Neural cell (in vitro differentiated cells): ENCODE results near the gene RELA. TPM values are rescaled to one million over a fixed set of nuclear protein-coding genes. Genes with fewer than 3 reads are reported as not detected.
"Not testable (repeated sequence)": the region's sequence is repeated elsewhere in the genome, so short reads cannot be mapped to it uniquely, and the experiment has no call there.

Experiments
- H2AFZ ChIP-seq: fragments of 200-600, 300-800 bp; sonication (generic), shearing (Covaris generic); 2 replicates; pipeline ENCODE4 v1.6.0; 2014; ENCODE audit warnings: low read depth, mild to moderate bottlenecking, antibody characterized with exemption, low read length, moderate library complexity
- H3F3A ChIP-seq: fragments of 200-600 bp; shearing (Covaris generic); 2 replicates; pipeline ENCODE4 v1.6.1; 2016; ENCODE audit warnings: mild to moderate bottlenecking, moderate library complexity, mixed read lengths, antibody characterized with exemption, low read length; ENCODE audit not compliant: insufficient read depth, poor library complexity, severe bottlenecking
- H3K27ac ChIP-seq: fragments of 200-600, 300-800 bp; sonication (generic), shearing (Covaris generic); 2 replicates; pipeline ENCODE4 v1.5.1; 2014; ENCODE audit warnings: mild to moderate bottlenecking, low read length, moderate library complexity
- H3K27me3 ChIP-seq: fragments of 300-800, 200-600 bp; sonication (generic), shearing (Covaris generic); 2 replicates; pipeline ENCODE4 v1.6.0; 2014; ENCODE audit warnings: mild to moderate bottlenecking, low read depth, low read length, moderate library complexity; ENCODE audit not compliant: insufficient read depth
- H3K36me3 ChIP-seq: fragments of 300-800, 200-600 bp; sonication (generic), shearing (Covaris generic); 2 replicates; pipeline ENCODE4 v1.5.1; 2014; ENCODE audit warnings: mild to moderate bottlenecking, antibody characterized with exemption, low read length, moderate library complexity; ENCODE audit not compliant: insufficient read depth
- H3K4me2 ChIP-seq: fragments of 300-800, 200-600 bp; sonication (generic), shearing (Covaris generic); 2 replicates; pipeline ENCODE4 v1.6.0; 2014; ENCODE audit warnings: mild to moderate bottlenecking, low read length
- H3K4me3 ChIP-seq: fragments of 300-800, 200-600 bp; sonication (generic), shearing (Covaris generic); 2 replicates; pipeline ENCODE4 v1.5.1; 2014; ENCODE audit warnings: mild to moderate bottlenecking, low read length, moderate library complexity
- H3K79me2 ChIP-seq: fragments of 200-600 bp; shearing (Covaris generic); replicated peaks from 2 replicates; pipeline ENCODE4 v1.6.0; 2014; ENCODE audit warnings: mild to moderate bottlenecking, low read length, moderate library complexity; ENCODE audit not compliant: insufficient read depth
- H3K9ac ChIP-seq: fragments of 300-800, 200-600 bp; sonication (generic), shearing (Covaris generic); 2 replicates; pipeline ENCODE4 v1.6.1; 2016; ENCODE audit warnings: mild to moderate bottlenecking, low read length, mixed read lengths
- H3K9me2 ChIP-seq: fragments of 200-600 bp; shearing (Covaris generic); 2 replicates; pipeline ENCODE4 v1.6.1; 2016; ENCODE audit warnings: mild to moderate bottlenecking, low read length, mixed read lengths; ENCODE audit not compliant: insufficient read depth
- H3K9me3 ChIP-seq: fragments of 200-600, 300-800 bp; sonication (generic), shearing (Covaris generic); 2 replicates; pipeline ENCODE4 v1.6.1; 2016; ENCODE audit warnings: mild to moderate bottlenecking, mixed run types, low read length, moderate library complexity, mixed read lengths
- H4K20me1 ChIP-seq: fragments of 200-600 bp; shearing (Covaris generic); 2 replicates; pipeline ENCODE4 v1.6.1; 2016; ENCODE audit warnings: mild to moderate bottlenecking, mixed run types; ENCODE audit not compliant: insufficient read depth
- CTCF ChIP-seq: fragments of 450-650 bp; IDR thresholded peaks from 2 replicates; pipeline ENCODE4 v1.5.1; 2014; ENCODE audit warnings: antibody characterized with exemption, mild to moderate bottlenecking, moderate library complexity; ENCODE audit not compliant: poor library complexity, severe bottlenecking
- EP300 ChIP-seq: fragments of 450-650 bp; conservative IDR thresholded peaks from 2 replicates; pipeline ENCODE4 v1.6.1; 2014; ENCODE audit warnings: antibody characterized with exemption, mild to moderate bottlenecking, moderate library complexity; ENCODE audit not compliant: poor library complexity, severe bottlenecking
- EZH2 ChIP-seq: fragments of 200-600, 300-800 bp; shearing (Covaris generic), sonication (generic); IDR thresholded peaks from 2 replicates; pipeline ENCODE4 v1.6.1; 2014; ENCODE audit warnings: antibody characterized with exemption, low read length, borderline replicate concordance, mild to moderate bottlenecking; ENCODE audit not compliant: insufficient read depth, poor library complexity, severe bottlenecking
- MXI1 ChIP-seq: fragments of 450-650 bp; conservative IDR thresholded peaks from 2 replicates; pipeline ENCODE4 v1.6.1; 2014; ENCODE audit warnings: antibody characterized with exemption, mild to moderate bottlenecking; ENCODE audit not compliant: poor library complexity, severe bottlenecking
- POLR2AphosphoS5 ChIP-seq: IDR thresholded peaks from 2 replicates; pipeline ENCODE4 v1.6.1; 2012
- RAD21 ChIP-seq: fragments of 450-650 bp; conservative IDR thresholded peaks from 2 replicates; pipeline ENCODE4 v1.6.1; 2014; ENCODE audit warnings: antibody characterized with exemption, mild to moderate bottlenecking, moderate library complexity
- SMC3 ChIP-seq: fragments of 450-650 bp; conservative IDR thresholded peaks from 2 replicates; pipeline ENCODE4 v1.6.1; 2014; ENCODE audit warnings: antibody characterized with exemption, mild to moderate bottlenecking, moderate library complexity; ENCODE audit not compliant: poor library complexity
- TAF1 ChIP-seq: IDR thresholded peaks from 2 replicates; pipeline ENCODE4 v1.6.1; 2012; ENCODE audit warnings: low read depth
- polyA plus RNA-seq: library from polyadenylated mRNA; depleted of rRNA; stranded (reverse); fragments of >200 nt; gene quantifications from 2 replicates; pipeline ENCODE4 v1.2.3, GENCODE V29; 2014
- TF ChIP-seq, protein P1 (sequence below): IDR thresholded peaks from 2 replicates; pipeline ENCODE4 v1.6.1; 2012; ENCODE audit warnings: borderline replicate concordance

The RELA gene
- polyA plus RNA-seq, 1 donor from 2014 or later = 19.3 TPM

DNA sequence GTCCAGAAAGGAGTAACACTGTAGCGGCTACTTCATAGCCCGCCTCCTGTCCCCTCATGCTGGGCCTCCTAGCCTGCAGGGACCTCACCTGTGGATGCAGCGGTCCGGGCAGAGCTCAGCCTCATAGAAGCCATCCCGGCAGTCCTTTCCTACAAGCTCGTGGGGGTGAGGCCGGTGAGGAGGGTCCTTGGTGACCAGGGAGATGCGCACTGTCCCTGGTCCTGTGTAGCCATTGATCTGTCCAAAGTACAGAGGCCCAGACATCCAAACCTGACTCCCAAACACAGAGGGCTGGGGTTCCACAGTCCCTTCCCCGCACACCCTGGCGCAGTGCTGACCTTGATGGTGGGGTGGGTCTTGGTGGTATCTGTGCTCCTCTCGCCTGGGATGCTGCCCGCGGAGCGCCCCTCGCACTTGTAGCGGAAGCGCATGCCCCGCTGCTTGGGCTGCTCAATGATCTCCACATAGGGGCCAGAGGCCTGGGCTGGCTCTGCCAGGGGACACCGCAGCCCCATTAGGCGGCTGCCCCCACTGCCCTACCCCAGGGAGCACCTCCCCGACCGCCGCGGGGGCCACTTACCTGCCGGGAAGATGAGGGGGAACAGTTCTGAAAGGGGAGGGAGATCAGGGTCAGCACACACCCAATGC is 993 bp downstream of the RELA start:
- Histone ChIP-seq H3K9me2 (no peaks in the 10 kb centered on the region), H3K27ac (no peak overlapping the region), H3F3A (peaks cover 4% of the 10 kb centered on the region), H3K4me2 (peak overlapping the region; percentile 91), H3K9ac (peak overlapping the region; percentile 98), H3K79me2 (peaks cover 10% of the 10 kb centered on the region), H3K27me3 (no peaks in the 10 kb centered on the region), H4K20me1 (no peaks in the 10 kb centered on the region), H3K4me3 (peak overlapping the region; percentile 96), H3K36me3 (peaks cover 4% of the 10 kb centered on the region), H2AFZ (no peak overlapping the region), H3K9me3 (no peaks in the 10 kb centered on the region)
- TF ChIP-seq CTCF (no peak), SMC3 (no peak), MXI1 (no peak), EP300 (no peak), EZH2 (no peak), TAF1 (no peak), POLR2AphosphoS5 (no peak), RAD21 (no peak)
- TF ChIP-seq, protein P1, sequence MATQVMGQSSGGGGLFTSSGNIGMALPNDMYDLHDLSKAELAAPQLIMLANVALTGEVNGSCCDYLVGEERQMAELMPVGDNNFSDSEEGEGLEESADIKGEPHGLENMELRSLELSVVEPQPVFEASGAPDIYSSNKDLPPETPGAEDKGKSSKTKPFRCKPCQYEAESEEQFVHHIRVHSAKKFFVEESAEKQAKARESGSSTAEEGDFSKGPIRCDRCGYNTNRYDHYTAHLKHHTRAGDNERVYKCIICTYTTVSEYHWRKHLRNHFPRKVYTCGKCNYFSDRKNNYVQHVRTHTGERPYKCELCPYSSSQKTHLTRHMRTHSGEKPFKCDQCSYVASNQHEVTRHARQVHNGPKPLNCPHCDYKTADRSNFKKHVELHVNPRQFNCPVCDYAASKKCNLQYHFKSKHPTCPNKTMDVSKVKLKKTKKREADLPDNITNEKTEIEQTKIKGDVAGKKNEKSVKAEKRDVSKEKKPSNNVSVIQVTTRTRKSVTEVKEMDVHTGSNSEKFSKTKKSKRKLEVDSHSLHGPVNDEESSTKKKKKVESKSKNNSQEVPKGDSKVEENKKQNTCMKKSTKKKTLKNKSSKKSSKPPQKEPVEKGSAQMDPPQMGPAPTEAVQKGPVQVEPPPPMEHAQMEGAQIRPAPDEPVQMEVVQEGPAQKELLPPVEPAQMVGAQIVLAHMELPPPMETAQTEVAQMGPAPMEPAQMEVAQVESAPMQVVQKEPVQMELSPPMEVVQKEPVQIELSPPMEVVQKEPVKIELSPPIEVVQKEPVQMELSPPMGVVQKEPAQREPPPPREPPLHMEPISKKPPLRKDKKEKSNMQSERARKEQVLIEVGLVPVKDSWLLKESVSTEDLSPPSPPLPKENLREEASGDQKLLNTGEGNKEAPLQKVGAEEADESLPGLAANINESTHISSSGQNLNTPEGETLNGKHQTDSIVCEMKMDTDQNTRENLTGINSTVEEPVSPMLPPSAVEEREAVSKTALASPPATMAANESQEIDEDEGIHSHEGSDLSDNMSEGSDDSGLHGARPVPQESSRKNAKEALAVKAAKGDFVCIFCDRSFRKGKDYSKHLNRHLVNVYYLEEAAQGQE = no peak

DNA sequence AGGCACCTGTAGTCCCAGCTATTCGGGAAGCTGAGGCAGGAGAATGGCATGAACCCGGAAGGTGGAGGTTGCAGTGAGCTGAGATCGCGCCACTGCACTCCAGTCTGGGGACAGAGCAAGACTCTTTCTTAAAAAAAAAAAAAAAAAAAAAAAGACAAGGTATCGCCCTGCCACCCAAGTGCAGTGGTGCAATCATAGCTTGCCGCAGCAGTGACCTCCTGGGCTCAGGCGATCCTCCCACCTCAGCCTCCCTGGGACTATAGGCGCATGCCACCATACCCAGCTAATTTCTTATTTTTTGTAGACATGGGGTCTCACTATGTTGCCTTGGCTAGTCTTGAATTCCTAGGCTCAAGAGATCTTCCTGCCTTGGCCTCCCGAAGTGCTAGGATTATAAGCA is 1.8 kb downstream of the RELA start:
- not testable (repeated sequence) for H3K27ac ChIP-seq, H4K20me1 ChIP-seq, H3K9me2 ChIP-seq, H2AFZ ChIP-seq, H3F3A ChIP-seq, H3K27me3 ChIP-seq, H3K4me2 ChIP-seq, H3K9me3 ChIP-seq, H3K9ac ChIP-seq, H3K36me3 ChIP-seq
- Histone ChIP-seq H3K4me3 (peak overlapping the region; percentile 96), H3K79me2 (peaks cover 10% of the 10 kb centered on the region)

DNA sequence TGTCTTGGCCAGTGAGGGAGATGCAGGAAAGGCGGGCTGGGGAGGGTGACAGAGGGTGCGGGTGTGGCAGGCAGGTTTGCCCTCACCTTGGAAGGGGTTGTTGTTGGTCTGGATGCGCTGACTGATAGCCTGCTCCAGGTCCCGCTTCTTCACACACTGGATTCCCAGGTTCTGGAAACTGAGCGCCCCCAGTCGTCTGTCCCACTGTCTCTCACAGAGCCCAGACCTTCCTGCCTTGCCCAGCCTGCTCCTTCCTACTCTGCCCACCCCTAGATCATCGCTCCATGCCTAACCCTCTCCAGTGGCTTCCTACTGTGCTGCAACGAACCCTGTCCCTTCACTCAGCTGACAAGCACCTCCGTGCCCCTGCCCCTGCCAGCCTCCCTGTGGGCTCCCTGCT is 2.7 kb downstream of the RELA start:
- no peaks in the 10 kb centered on the region for H4K20me1 ChIP-seq
- H3F3A ChIP-seq = peaks cover 4% of the 10 kb centered on the region
- no peak overlapping the region for H3K27ac ChIP-seq
- peaks cover 10% of the 10 kb centered on the region for H3K79me2 ChIP-seq
- H3K36me3 ChIP-seq = peaks cover 4% of the 10 kb centered on the region
- no peak overlapping the region for H3K9ac ChIP-seq
- H3K4me2 ChIP-seq = no peak overlapping the region
- H3K9me2 ChIP-seq = no peaks in the 10 kb centered on the region
- H3K27me3 ChIP-seq = no peaks in the 10 kb centered on the region
- H2AFZ ChIP-seq = no peak overlapping the region
- TF ChIP-seq SMC3 (no peak), RAD21 (no peak), CTCF (no peak), EP300 (no peak), MXI1 (no peak), TAF1 (no peak), EZH2 (no peak), POLR2AphosphoS5 (no peak)
- TF ChIP-seq, protein P1 = no peak
- H3K9me3 ChIP-seq = no peaks in the 10 kb centered on the region
- no peak overlapping the region for H3K4me3 ChIP-seq
